ENCODE measurements around the gene MCM10.

MCM10 gene

DNA sequence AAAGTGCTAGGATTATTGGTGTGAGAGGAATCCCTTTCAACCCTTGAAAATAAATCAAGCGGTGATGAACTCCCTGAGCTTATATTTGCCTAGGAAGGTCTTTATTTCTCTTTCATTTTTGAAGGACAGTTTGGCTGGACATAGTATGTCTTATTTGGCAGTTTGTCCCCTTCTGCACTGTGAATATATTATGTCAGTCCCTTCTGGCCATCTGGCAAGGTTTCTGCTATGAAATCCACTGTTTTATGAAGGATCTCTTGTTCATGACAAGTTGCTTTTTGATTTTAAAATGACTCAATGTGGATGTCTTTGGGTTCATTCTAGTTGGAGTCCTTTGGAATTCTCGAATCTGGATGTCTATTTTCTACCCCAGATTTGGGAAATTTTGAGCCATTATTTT lies 21.7 kb upstream of the MCM10 start:
- TF ChIP-seq, protein P1, sequence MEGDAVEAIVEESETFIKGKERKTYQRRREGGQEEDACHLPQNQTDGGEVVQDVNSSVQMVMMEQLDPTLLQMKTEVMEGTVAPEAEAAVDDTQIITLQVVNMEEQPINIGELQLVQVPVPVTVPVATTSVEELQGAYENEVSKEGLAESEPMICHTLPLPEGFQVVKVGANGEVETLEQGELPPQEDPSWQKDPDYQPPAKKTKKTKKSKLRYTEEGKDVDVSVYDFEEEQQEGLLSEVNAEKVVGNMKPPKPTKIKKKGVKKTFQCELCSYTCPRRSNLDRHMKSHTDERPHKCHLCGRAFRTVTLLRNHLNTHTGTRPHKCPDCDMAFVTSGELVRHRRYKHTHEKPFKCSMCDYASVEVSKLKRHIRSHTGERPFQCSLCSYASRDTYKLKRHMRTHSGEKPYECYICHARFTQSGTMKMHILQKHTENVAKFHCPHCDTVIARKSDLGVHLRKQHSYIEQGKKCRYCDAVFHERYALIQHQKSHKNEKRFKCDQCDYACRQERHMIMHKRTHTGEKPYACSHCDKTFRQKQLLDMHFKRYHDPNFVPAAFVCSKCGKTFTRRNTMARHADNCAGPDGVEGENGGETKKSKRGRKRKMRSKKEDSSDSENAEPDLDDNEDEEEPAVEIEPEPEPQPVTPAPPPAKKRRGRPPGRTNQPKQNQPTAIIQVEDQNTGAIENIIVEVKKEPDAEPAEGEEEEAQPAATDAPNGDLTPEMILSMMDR (IDR thresholded peaks at IDR 0.05; ENCODE audit: insufficient read depth, low read length, poor library complexity, severe bottlenecking), result no peak
- Histone ChIP-seq H3K27me3 (replicated peaks; ENCODE audit: control insufficient read depth, insufficient read depth, low read length) (no peaks in the 10 kb centered on the region), H3K4me3 (replicated peaks; ENCODE audit: low read depth, low read length) (no peak overlapping the region), H3K36me3 (ENCODE audit: control insufficient read depth, insufficient read depth, low read length) (peaks cover 11% of the 10 kb centered on the region)
- DNase-seq (ENCODE audit: extremely low read depth, insufficient read length), result no peak

DNA sequence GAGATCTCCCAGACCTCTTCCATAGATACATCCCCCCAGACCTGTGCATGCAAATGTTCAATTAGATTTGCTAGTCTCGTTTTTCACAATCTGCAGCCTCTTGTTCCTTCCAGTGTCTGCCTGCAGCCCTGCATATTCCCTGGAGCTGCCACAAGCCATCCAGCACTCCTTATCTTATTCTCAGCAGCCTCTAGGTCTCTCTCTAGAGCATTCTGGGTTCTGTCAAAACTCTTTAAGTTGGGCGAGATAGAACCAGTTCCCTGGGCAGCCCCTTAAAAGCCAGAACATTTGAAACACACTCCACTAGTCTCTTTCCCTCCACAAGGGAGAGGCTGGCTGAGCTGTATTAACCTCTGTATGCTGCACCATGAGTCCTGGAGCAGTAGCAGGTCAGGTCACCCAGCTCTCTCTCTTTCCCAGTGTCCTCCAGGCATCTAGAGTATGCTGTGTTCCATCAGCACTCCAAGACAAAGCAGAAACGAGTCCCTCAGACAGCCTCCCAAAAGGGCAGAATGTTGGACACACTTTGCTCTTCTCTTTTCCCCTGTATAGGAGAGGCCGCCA lies 20.6 kb upstream of the MCM10 start:
- H3K27me3 ChIP-seq (replicated peaks; ENCODE audit: control insufficient read depth, insufficient read depth, low read length), result no peaks in the 10 kb centered on the region
- DNase-seq (ENCODE audit: extremely low read depth, insufficient read length), result no peak
- TF ChIP-seq, protein P1 (IDR thresholded peaks at IDR 0.05; ENCODE audit: insufficient read depth, low read length, poor library complexity, severe bottlenecking), result no peak
- H3K36me3 ChIP-seq (ENCODE audit: control insufficient read depth, insufficient read depth, low read length), result peaks cover 4% of the 10 kb centered on the region; the same call in 1 of the 2 replicates
- no peak overlapping the region for H3K4me3 ChIP-seq (replicated peaks; ENCODE audit: low read depth, low read length)

DNA sequence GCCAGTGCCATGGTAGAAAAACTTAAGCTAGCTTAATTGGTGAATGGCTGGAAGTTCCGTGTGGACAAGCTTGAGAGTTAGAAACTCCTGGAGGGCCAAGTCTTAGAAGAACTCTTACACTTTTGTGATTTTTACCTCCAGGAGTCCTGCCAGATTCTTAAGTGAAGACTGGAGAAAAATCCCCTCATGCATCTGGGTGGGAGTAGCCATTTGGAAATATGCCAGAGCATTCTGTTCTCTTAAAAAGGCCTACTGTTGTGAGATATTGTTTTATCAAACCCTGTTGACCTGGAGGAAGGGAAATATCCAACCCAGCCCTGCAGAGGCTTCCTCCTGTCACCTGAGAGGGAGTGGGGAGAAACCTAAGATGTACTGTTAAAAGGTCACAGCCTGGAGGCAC lies 17.6 kb upstream of the MCM10 start:
- Histone ChIP-seq H3K27me3 (replicated peaks; ENCODE audit: control insufficient read depth, insufficient read depth, low read length) (no peaks in the 10 kb centered on the region), H3K4me3 (replicated peaks; ENCODE audit: low read depth, low read length) (no peak overlapping the region), H3K36me3 (ENCODE audit: control insufficient read depth, insufficient read depth, low read length) (no peaks in the 10 kb centered on the region; the same call in 1 of the 2 replicates)
- TF ChIP-seq, protein P1 (IDR thresholded peaks at IDR 0.05; ENCODE audit: insufficient read depth, low read length, poor library complexity, severe bottlenecking), result no peak
- DNase-seq (ENCODE audit: extremely low read depth, insufficient read length), result no peak

DNA sequence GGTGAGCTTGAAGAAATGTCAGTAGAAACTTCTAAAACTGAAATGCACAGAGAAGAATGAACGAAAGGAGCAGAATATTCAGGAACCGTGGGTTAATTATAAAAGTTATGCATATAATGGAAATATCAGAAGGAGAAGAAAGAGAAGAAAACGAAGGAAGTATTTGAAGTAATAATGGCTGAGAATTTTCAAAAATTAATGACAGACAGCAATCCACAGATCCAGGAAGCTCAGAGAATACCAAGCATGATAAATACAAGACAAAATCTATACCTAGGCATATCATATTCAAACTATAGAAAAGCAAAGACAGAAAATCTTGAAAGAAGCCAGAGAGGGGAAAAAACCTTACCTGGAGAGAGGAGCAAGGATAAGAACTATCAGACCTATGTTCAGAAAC lies 16.5 kb upstream of the MCM10 start:
- Histone ChIP-seq H3K4me3 (replicated peaks; ENCODE audit: low read depth, low read length) (no peak overlapping the region), H3K27me3 (replicated peaks; ENCODE audit: control insufficient read depth, insufficient read depth, low read length) (no peaks in the 10 kb centered on the region), H3K36me3 (ENCODE audit: control insufficient read depth, insufficient read depth, low read length) (no peaks in the 10 kb centered on the region; the same call in 1 of the 2 replicates)
- DNase-seq (ENCODE audit: extremely low read depth, insufficient read length), result no peak
- TF ChIP-seq, protein P1 (IDR thresholded peaks at IDR 0.05; ENCODE audit: insufficient read depth, low read length, poor library complexity, severe bottlenecking), result no peak

DNA sequence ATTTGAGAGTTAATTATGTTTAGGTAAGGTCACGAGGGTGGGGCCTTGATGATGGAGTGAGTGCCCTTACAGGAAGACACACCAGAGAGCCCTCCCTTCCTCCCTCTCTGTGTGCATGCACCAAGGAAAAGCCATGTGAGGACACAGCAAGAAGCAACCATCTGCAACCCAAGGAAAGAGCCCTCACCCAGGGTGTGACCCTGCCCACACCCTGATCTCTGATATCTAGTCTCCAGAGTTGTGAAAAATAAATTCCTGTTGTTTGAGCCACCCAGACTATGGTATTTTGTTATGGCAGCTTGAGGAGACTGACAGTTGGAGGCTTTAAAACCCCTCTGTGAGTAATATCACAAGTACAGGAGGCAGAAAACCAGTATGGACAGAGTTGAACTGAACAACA lies 15.0 kb upstream of the MCM10 start:
- no peaks in the 10 kb centered on the region; the same call in 1 of the 2 replicates for H3K36me3 ChIP-seq (ENCODE audit: control insufficient read depth, insufficient read depth, low read length)
- TF ChIP-seq, protein P1 (IDR thresholded peaks at IDR 0.05; ENCODE audit: insufficient read depth, low read length, poor library complexity, severe bottlenecking), result no peak
- H3K4me3 ChIP-seq (replicated peaks; ENCODE audit: low read depth, low read length), result no peak overlapping the region
- no peak for DNase-seq (ENCODE audit: extremely low read depth, insufficient read length)
- H3K27me3 ChIP-seq (replicated peaks; ENCODE audit: control insufficient read depth, insufficient read depth, low read length), result no peaks in the 10 kb centered on the region

DNA sequence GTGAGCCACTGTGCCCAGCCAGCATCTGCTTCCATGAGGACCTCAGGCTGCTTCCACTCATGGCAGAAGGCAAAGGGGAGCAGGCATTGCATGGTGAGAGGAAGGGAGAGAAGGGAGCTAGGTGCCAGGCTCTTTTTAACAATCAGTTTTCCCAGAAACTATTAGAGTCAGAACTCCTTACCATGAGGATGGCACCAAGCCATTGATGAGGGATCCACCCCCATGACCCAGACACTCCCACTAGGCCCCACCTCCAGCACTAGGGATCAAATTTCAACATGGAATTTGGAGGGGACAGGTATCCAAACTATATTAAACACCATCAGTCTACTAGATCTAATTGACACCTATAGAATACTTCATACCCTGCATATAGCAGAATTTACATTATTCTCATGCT lies 14.2 kb upstream of the MCM10 start:
- TF ChIP-seq, protein P1 (IDR thresholded peaks at IDR 0.05; ENCODE audit: insufficient read depth, low read length, poor library complexity, severe bottlenecking), result no peak
- Histone ChIP-seq H3K36me3 (ENCODE audit: control insufficient read depth, insufficient read depth, low read length) (no peaks in the 10 kb centered on the region; the same call in 1 of the 2 replicates), H3K27me3 (replicated peaks; ENCODE audit: control insufficient read depth, insufficient read depth, low read length) (no peaks in the 10 kb centered on the region), H3K4me3 (replicated peaks; ENCODE audit: low read depth, low read length) (no peak overlapping the region)
- no peak for DNase-seq (ENCODE audit: extremely low read depth, insufficient read length)
